H54 (cell line): ENCODE measurements around the gene PLD1.
"Not testable (repeated sequence)": the region's sequence is repeated elsewhere in the genome, so short reads cannot be mapped to it uniquely, and the experiment has no call there.

ENCODE experiments used
- DNase-seq: peaks from one replicate; pipeline ENCODE4 v3.0.0; 2011; ENCODE audit warnings: low spot score, mixed read lengths; ENCODE audit not compliant: insufficient read length
- FAIRE-seq: peaks from 3 replicates; lab custom pipeline; 2011; peaks lifted over from hg19 to GRCh38; lab: Jason Lieb, UNC
- POLR2A ChIP-seq: IDR thresholded peaks from 2 replicates; pipeline ENCODE4 v1.6.1; 2011; ENCODE audit warnings: low read depth, mild to moderate bottlenecking, low read length

PLD1 gene

GRCh38 chr3:171753025-171753472 is 57.2 kb downstream of the PLD1 start:
- no peak for FAIRE-seq
- DNase-seq, result no peak
- TF ChIP-seq POLR2A, result no peak

- DNase-seq, result no peak
- TF ChIP-seq POLR2A, result no peak
- no peak for FAIRE-seq
Observed at GRCh38 chr3:171752329-171752728, 58.0 kb downstream of the PLD1 start.

DNA sequence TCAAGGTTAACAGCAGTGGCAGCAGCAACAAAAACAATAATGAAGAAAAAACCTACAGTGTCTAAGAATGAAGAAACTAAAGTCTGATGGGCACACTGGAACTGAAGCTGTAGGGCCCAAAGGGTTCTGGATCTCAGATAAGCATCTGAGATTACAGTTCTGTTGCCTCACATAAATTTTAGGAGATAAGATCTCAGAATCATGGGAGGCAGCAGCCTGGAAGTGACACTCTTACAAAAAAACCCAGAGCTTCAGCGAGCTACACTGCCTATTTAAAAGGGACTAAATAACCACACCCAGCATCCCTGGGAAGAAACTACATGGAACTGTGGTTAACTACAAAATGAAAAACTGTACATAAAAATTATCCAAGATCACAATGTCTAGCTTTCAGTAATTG is 61.2 kb downstream of the PLD1 start:
- no peak for TF ChIP-seq POLR2A
- FAIRE-seq (no peak), DNase-seq (no peak)

GRCh38 chr3:171748064-171748924 is 62.0 kb downstream of the PLD1 start:
- no peak for TF ChIP-seq POLR2A
- no peak for DNase-seq
- no peak for FAIRE-seq

DNA sequence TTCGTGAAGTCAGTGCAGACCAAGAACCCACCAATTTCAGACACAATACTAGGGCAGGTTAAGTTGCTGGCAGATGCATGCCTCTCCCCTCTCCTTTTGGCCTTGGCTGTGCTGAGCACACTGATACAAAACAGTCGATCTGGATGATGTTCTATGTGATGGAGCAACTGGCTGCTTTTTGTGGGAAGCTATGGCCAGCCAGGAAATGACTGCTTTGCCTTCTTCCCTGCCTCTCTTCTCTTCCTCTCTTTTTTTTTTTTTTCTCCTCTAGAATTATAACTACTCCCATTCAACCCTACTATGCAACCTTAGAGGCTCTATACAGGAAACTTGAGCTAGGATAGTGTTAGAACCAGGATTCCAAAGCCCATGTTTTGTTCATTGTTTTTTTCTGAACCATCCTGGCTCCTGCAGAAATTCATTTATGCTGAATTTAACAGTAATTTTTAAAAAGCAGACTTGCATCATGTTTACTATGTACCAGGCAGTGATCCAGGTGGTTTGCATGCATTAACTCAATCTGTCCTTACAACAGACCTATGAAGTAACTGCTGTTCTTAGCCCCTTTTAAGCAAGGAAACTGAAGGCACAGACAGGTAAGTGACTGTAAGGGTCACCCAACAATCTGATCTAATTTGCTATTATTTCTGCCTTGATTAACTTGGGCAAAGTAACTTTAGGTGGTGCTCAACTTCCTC is 62.9 kb downstream of the PLD1 start:
- no peak for TF ChIP-seq POLR2A
- FAIRE-seq (no peak), DNase-seq (no peak)

DNA sequence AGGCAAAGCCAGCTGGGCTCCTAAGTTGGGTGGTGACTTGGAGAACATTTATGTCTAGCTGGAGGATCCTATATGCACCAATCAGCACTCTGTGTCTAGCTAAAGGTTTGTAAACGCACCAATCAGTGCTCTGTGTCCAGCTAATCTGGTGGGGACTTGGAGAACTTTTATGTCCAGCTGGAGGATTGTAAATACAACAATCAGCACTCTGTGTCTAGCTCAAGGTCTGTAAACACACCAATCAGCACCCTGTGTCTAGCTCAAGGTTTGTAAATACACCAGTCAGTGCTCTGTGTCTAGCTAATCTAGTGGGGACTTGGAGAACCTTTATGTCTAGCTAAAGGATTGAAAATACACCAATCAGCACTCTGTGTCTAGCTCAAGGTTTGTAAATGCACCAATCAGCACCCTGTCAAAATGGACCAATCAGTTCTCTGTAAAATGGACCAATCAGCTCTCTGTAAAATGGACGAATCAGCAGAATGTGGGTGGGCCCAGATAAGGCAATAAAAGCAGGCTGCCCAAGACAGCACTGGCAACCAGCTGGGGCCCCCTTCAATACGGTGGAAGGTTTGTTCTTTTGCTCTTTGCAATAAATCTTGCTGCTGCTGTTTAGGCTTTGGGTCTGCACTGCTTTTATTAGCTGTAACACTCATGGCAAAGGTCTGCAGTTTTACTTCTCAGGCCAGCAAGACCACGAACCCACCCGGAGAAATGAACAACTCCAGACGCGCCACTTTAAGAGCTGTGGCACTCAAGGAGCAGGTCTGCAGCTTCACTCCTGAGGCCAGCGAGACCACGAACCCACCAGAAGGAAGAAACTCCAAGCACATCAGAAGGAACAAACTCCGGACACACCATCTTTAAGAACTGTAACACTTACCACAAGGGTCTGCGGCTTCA is 63.7 kb downstream of the PLD1 start:
- DNase-seq, FAIRE-seq: not testable (repeated sequence)

DNA sequence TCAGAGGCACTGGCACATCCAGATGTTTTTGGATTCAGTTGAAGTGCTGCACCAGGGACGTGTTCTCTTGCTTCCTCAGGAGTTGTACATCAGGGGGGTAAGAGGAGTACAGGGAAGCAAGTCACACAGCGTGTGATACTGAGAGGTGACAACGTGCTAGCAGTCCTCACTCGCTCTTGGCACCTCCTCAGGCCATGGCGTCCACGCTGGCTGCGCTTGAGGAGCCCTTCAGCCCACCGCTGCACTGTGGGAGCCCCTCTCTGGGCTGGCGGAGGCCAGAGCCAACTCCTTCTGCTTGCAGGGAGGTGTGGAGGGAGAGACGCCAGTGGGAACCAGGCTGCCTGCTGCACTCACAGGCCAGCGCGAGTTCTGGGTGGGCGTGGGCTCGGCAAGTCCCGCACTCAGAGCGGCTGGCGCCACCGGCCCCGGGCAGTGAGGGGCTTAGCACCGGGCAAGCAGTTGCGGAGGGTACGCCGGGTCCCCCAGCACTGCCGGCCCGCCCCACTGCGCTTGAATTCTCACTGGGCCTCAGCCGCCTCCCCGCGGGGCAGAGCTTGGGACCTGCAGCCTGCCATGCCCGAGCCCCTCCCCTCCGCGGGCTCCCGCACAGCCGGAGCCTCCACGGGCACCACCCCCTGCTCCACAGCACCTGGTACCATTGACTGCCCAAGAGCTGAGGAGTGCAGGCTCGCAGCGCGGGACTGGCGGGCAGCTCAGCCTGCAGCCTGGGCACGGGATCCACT is 64.5 kb downstream of the PLD1 start:
- TF ChIP-seq POLR2A, result no peak
- FAIRE-seq, result no peak
- no peak for DNase-seq

- TF ChIP-seq POLR2A, result no peak
- no peak for DNase-seq
- FAIRE-seq, result no peak
Observed at GRCh38 chr3:171744158-171744741, 66.0 kb downstream of the PLD1 start.

DNA sequence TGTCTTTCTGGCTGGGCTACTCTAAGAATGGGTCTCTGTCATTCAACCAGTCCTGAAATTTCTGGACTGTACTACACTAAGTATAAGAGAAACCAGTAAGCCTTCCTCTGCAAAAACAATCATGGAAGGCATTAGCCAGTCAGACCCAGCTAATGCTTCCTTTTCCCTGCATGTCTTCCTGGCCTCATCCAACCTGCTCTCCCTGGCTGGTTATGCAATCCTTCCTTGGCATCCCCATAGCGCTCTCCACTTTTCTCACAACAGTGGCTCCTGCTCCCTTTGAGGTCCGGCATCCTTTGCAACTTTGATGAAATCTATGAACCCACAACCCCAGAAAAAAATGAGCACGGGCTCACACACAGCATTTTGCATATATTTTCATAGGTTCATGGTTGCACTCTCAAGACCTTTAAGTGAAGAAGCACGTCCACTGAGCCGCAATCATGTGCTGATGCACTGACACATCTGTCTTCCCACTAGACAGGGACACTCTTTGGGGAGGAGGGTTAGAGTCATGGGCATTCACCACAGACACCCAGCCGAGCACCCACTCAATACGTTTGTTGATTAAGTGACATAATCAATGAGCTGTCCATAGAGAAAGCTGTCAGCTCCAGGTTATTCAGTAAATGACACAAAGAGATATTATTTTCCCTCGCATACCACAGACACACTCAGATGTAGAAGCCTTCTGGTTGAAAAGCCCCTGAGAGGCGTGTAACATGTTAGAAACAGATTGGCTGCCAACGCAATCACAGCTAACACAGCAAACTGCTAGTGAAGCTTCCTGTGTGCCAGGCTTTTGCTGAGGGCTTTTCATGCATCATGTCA is 66.7 kb downstream of the PLD1 start:
- no peak for TF ChIP-seq POLR2A
- FAIRE-seq, result no peak
- DNase-seq, result no peak

- DNase-seq (no peak), FAIRE-seq (no peak)
- no peak for TF ChIP-seq POLR2A
Observed at GRCh38 chr3:171741377-171741776, 68.9 kb downstream of the PLD1 start.

- no peak for FAIRE-seq
- no peak for DNase-seq
- TF ChIP-seq POLR2A, result no peak
Observed at GRCh38 chr3:171736556-171736955, 73.7 kb downstream of the PLD1 start.

- FAIRE-seq (no peak), DNase-seq (no peak)
- no peak for TF ChIP-seq POLR2A
Observed at GRCh38 chr3:171733561-171733960, 76.7 kb downstream of the PLD1 start.
